Natural killer cell (primary cell): Measurements from ENCODE around the gene FAM32A. TPM values are rescaled to one million over a fixed set of nuclear protein-coding genes. Genes with fewer than 3 reads are reported as not detected.

Experiments used
- ATAC-seq, 3 donors: fragments of 150-1000 bp in 2 of 3; fragments of 200-7000 bp in 1 of 3; cut with Tn5 transposase; 1 replicate in 1 of 3; 2 replicates in 2 of 3; pipeline ENCODE4 v1.10.0; 2021; ENCODE audit warnings: mild to moderate bottlenecking in 2 of 3, moderate library complexity in 2 of 3
- DNase-seq, 2 donors: peaks; one replicate each; pipeline versions ENCODE4 v3.0.0 to v3.0.0-alpha.2; 2013 to 2021; ENCODE audit warnings: mixed read lengths in 1 of 2
- H3K27ac ChIP-seq: one replicate; pipeline ENCODE4 v1.5.1; 2013; ENCODE audit warnings: mild to moderate bottlenecking, low read length
- H3K27me3 ChIP-seq: one replicate; pipeline ENCODE4 v1.6.1; 2013; ENCODE audit warnings: low read length; ENCODE audit not compliant: control insufficient read depth, insufficient read depth
- H3K36me3 ChIP-seq: one replicate; pipeline ENCODE4 v1.6.1; 2013; ENCODE audit warnings: low read length; ENCODE audit not compliant: control insufficient read depth, insufficient read depth
- H3K4me1 ChIP-seq: one replicate; pipeline ENCODE4 v1.6.1; 2013; ENCODE audit warnings: low read length; ENCODE audit not compliant: control insufficient read depth, insufficient read depth
- H3K4me3 ChIP-seq: one replicate; pipeline ENCODE4 v1.5.1; 2013; ENCODE audit warnings: low read length
- H3K9me3 ChIP-seq: one replicate; pipeline ENCODE4 v1.6.1; 2013; ENCODE audit warnings: low read length; ENCODE audit not compliant: control insufficient read depth, insufficient read depth
- H3K27ac Mint-ChIP-seq, 2 donors: one replicate each; pipeline ENCODE4 v1.8.0; 2022; ENCODE audit warnings: mild to moderate bottlenecking in 2 of 2, mixed read lengths in 2 of 2, moderate library complexity in 1 of 2
- H3K27me3 Mint-ChIP-seq, 2 donors: one replicate each; pipeline ENCODE4 v1.8.0; 2022; ENCODE audit warnings: low read depth in 2 of 2, mixed read lengths in 2 of 2
- H3K36me3 Mint-ChIP-seq: one replicate; pipeline ENCODE4 v1.8.0; 2022; ENCODE audit warnings: mixed read lengths
- H3K4me1 Mint-ChIP-seq, 2 donors: one replicate each; pipeline ENCODE4 v1.8.0; 2022; ENCODE audit warnings: mixed read lengths in 2 of 2
- H3K4me3 Mint-ChIP-seq: one replicate; pipeline ENCODE4 v1.8.0; 2022; ENCODE audit warnings: mild to moderate bottlenecking, moderate library complexity, mixed read lengths
- H3K9me3 Mint-ChIP-seq, 2 donors: one replicate each; pipeline ENCODE4 v1.8.0; 2022; ENCODE audit warnings: mixed read lengths in 2 of 2
- CTCF ChIP-seq: fragments of 200-600 bp; IDR thresholded peaks from one replicate; pipeline ENCODE4 v1.8.0; 2022; ENCODE audit warnings: antibody characterized with exemption
- WGBS: methylation state at CpG from one replicate; pipeline ENCODE4 v1.1.7; 2013; ENCODE audit warnings: missing lambda C conversion rate; ENCODE audit not compliant: insufficient coverage; 5-methylcytosine and 5-hydroxymethylcytosine counted together
- intact Hi-C: fragments of 100-400 bp; cut with micrococcal nuclease; formaldehyde crosslinking; loops from one replicate; pipeline ENCODE4 v1.14.2; 2022
- total RNA-seq, 4 donors: library from RNA; stranded (reverse); fragments of 120-200 nt in 1 of 4; gene quantifications; one replicate each; pipeline versions ENCODE4 v1.2.3 to v1.2.4, GENCODE V29; 2013 to 2022

Gene FAM32A
- total RNA-seq, 3 donors from 2014 or later (not counting 1 experiment from before 2014, with no cell fraction given), result 46.3 to 69.3 (median 63.3) TPM

- Mint-ChIP-seq H3K36me3 (peaks cover 6% of the 10 kb centered on the region), H3K27ac (no peak overlapping the region), H3K4me1 (peaks cover 14 to 24% of the 10 kb centered on the region in 2 donors), H3K9me3 (no peaks in the 10 kb centered on the region), H3K27me3 (no peaks in the 10 kb centered on the region), H3K4me3 (no peak overlapping the region)
- no peak overlapping the region for H3K4me3 ChIP-seq
- H3K4me1 ChIP-seq, result peaks cover 16% of the 10 kb centered on the region
- no peak for TF ChIP-seq CTCF
- WGBS, result 86% methylated on average over 6 of the region's 6 CpGs
- ATAC-seq, result no peak
- intact Hi-C loops, result no loop called here
- peaks cover 41% of the 10 kb centered on the region for H3K36me3 ChIP-seq
- no peak for DNase-seq
- no peaks in the 10 kb centered on the region for H3K9me3 ChIP-seq
- no peak overlapping the region for H3K27ac ChIP-seq
- no peaks in the 10 kb centered on the region for H3K27me3 ChIP-seq
Observed at GRCh38 chr19:16190198-16190597, 5.0 kb downstream of the FAM32A start.

- peaks cover 9 to 19% of the 10 kb centered on the region in 2 donors for H3K4me1 Mint-ChIP-seq
- intact Hi-C loops, result no loop called here
- TF ChIP-seq CTCF, result no peak
- Histone ChIP-seq H3K9me3 (no peaks in the 10 kb centered on the region), H3K4me1 (peaks cover 13% of the 10 kb centered on the region), H3K36me3 (peaks cover 41% of the 10 kb centered on the region), H3K27ac (no peak overlapping the region), H3K27me3 (no peaks in the 10 kb centered on the region), H3K4me3 (no peak overlapping the region)
- no peak overlapping the region for H3K4me3 Mint-ChIP-seq
- ATAC-seq (no peak), DNase-seq (no peak)
- no peaks in the 10 kb centered on the region for H3K27me3 Mint-ChIP-seq
- H3K36me3 Mint-ChIP-seq, result peaks cover 6% of the 10 kb centered on the region
- H3K9me3 Mint-ChIP-seq, result no peaks in the 10 kb centered on the region
- H3K27ac Mint-ChIP-seq, result no peak overlapping the region
- WGBS, result 97% methylated on average over 10 of the region's 10 CpGs
Observed at GRCh38 chr19:16190736-16191135, 5.5 kb downstream of the FAM32A start.

GRCh38 chr19:16191216-16191908, 6.2 kb downstream of the FAM32A start:
- Histone ChIP-seq H3K9me3 (no peaks in the 10 kb centered on the region), H3K4me3 (no peak overlapping the region), H3K4me1 (peaks cover 7% of the 10 kb centered on the region), H3K27me3 (no peaks in the 10 kb centered on the region), H3K27ac (no peak overlapping the region), H3K36me3 (peaks cover 41% of the 10 kb centered on the region)
- WGBS, result 97% methylated on average over 16 of the region's 16 CpGs
- no peak for TF ChIP-seq CTCF
- H3K27me3 Mint-ChIP-seq, result no peaks in the 10 kb centered on the region
- H3K4me1 Mint-ChIP-seq, result peaks cover 5 to 14% of the 10 kb centered on the region in 2 donors
- DNase-seq, result no peak
- ATAC-seq, result no peak
- H3K9me3 Mint-ChIP-seq, result no peaks in the 10 kb centered on the region
- peaks cover 6% of the 10 kb centered on the region for H3K36me3 Mint-ChIP-seq
- no peak overlapping the region for H3K27ac Mint-ChIP-seq
- intact Hi-C loops, result no loop called here
- no peak overlapping the region for H3K4me3 Mint-ChIP-seq

GRCh38 chr19:16193466-16193865, 8.3 kb downstream of the FAM32A start:
- Mint-ChIP-seq H3K36me3 (peaks cover 6% of the 10 kb centered on the region), H3K9me3 (no peaks in the 10 kb centered on the region), H3K4me3 (no peak overlapping the region), H3K27ac (no peak overlapping the region), H3K4me1 (peaks cover 10 to 16% of the 10 kb centered on the region in 2 donors), H3K27me3 (no peaks in the 10 kb centered on the region)
- no peak for ATAC-seq
- WGBS, result 96% methylated on average over 10 of the region's 10 CpGs
- H3K36me3 ChIP-seq, result peaks cover 29% of the 10 kb centered on the region
- no peak overlapping the region for H3K27ac ChIP-seq
- H3K4me3 ChIP-seq, result no peak overlapping the region
- intact Hi-C loops, result no loop called here
- H3K9me3 ChIP-seq, result no peaks in the 10 kb centered on the region
- no peak for TF ChIP-seq CTCF
- H3K4me1 ChIP-seq, result peaks cover 14% of the 10 kb centered on the region
- H3K27me3 ChIP-seq, result no peaks in the 10 kb centered on the region
- DNase-seq, result no peak
